ENCODE measurements around the gene SAP30BP.

GRCh38 chr17:75621489-75621888 lies 45.6 kb upstream of the SAP30BP start:
- TF ChIP-seq YY1 (IDR thresholded peaks at IDR 0.05; ENCODE audit: insufficient read depth, insufficient read length) (no peak), SUZ12 (IDR thresholded peaks at IDR 0.05; ENCODE audit: extremely low read depth, insufficient read depth, insufficient read length) (no peak), ZNF274 (IDR thresholded peaks at IDR 0.05; ENCODE audit: low read depth, low read length) (no peak)

All from NT2/D1 (cell line).